PC-3 (cell line): ENCODE results near the gene MZB1.

ENCODE experiments used
- EZH2 ChIP-seq: fragments of 300-600 bp; sonication (generic); IDR thresholded peaks from one replicate; pipeline ENCODE4 v1.6.1; 2017; ENCODE audit warnings: antibody characterized with exemption, mild to moderate bottlenecking, low read length; ENCODE audit not compliant: unreplicated experiment
- TF ChIP-seq, protein P1 (sequence below): fragments of 300-600 bp; sonication (generic); conservative IDR thresholded peaks from 2 replicates; pipeline ENCODE4 v1.5.1; 2017; ENCODE audit warnings: antibody characterized with exemption, low read depth, mild to moderate bottlenecking, low read length

- TF ChIP-seq, protein P1, sequence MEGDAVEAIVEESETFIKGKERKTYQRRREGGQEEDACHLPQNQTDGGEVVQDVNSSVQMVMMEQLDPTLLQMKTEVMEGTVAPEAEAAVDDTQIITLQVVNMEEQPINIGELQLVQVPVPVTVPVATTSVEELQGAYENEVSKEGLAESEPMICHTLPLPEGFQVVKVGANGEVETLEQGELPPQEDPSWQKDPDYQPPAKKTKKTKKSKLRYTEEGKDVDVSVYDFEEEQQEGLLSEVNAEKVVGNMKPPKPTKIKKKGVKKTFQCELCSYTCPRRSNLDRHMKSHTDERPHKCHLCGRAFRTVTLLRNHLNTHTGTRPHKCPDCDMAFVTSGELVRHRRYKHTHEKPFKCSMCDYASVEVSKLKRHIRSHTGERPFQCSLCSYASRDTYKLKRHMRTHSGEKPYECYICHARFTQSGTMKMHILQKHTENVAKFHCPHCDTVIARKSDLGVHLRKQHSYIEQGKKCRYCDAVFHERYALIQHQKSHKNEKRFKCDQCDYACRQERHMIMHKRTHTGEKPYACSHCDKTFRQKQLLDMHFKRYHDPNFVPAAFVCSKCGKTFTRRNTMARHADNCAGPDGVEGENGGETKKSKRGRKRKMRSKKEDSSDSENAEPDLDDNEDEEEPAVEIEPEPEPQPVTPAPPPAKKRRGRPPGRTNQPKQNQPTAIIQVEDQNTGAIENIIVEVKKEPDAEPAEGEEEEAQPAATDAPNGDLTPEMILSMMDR = no peak
- no peak for TF ChIP-seq EZH2
Observed at GRCh38 chr5:139391570-139392323, 2.0 kb upstream of the MZB1 start.
